Measurements from ENCODE around the gene MYRF. TPM values are rescaled to one million over a fixed set of nuclear protein-coding genes. Genes with fewer than 3 reads are reported as not detected.

MYRF gene
- total and polyA plus RNA-seq, 9 of the 15 experiments (the other 6 are each of a cell fraction or from before 2014, with no cell fraction given), result 2.3 to 25.8 (median 7.1) TPM

- no peak for TF ChIP-seq CBX1 (IDR thresholded peaks at IDR 0.05; ENCODE audit: low read depth)
- no peak for TF ChIP-seq CHD7 (IDR thresholded peaks at IDR 0.05; ENCODE audit: low read depth, low read length)
- TF ChIP-seq POLR2G (IDR thresholded peaks at IDR 0.05; ENCODE audit: low read depth, low read length), result no peak
- TF ChIP-seq HDAC8 (tag; IDR thresholded peaks at IDR 0.05), result no peak
- no peak for TF ChIP-seq ZC3H8 (IDR thresholded peaks at IDR 0.05)
- no peak for TF ChIP-seq NFIC (IDR thresholded peaks at IDR 0.05)
- no peak for TF ChIP-seq SAFB2 (IDR thresholded peaks at IDR 0.05; ENCODE audit: borderline replicate concordance, low read depth, low read length, severe bottlenecking)
- no peak for TF ChIP-seq KLF6 (CRISPR knock-in tag; IDR thresholded peaks at IDR 0.05; ENCODE audit: borderline replicate concordance)
Measured at GRCh38 chr11:61711498-61711897, 40.9 kb upstream of the MYRF start (continued).

All from K562 (cell line).